ENCODE data around the gene HOXD1.

HOXD1 gene

DNA sequence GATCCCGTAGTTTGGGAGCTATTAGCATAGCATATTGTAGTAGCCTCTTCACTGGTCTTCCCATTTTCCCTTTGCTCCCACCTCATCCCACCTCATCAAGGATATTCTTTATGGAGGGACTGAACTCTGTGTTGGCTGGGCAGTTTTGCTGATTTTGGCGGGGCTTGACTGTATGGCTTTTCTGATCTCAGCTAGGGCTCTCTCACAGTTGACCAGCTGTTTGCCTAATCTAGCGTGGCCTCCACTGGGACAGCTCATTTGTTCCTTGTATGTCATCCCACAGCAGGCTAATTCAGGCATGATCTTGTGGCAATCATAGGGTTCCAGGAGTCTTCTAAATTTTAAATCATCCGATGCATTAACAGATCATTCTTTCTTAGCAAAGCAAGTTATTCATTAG lies 50.6 kb downstream of the HOXD1 start:
- no peak overlapping the region for H3K18ac ChIP-seq (ENCODE audit: low read depth in 1 of 2, low read length in 2 of 2)
- H2AFZ ChIP-seq (ENCODE audit: low read depth, low read length) = no peak overlapping the region
- no peak overlapping the region for H2BK15ac ChIP-seq (ENCODE audit: low read depth, poor library complexity, severe bottlenecking)
- no peak overlapping the region for H2BK5ac ChIP-seq (ENCODE audit: low read depth, low read length, poor library complexity, severe bottlenecking)
- H3K4ac ChIP-seq (ENCODE audit: low read depth in 1 of 2, low read length in 2 of 2) = no peak overlapping the region
- H3K27ac ChIP-seq (ENCODE audit: low read length, poor library complexity, severe bottlenecking) = no peak overlapping the region
- H3K14ac ChIP-seq (ENCODE audit: low read length in 2 of 2) = no peak overlapping the region
- no peak overlapping the region for H3K4me2 ChIP-seq (ENCODE audit: low read length, poor library complexity, severe bottlenecking)
- H3K4me3 ChIP-seq (ENCODE audit: insufficient read depth in 1 of 2, low read depth in 1 of 2, low read length in 2 of 2) = no peak overlapping the region
- DNase-seq = no peak
- no peak overlapping the region for H4K91ac ChIP-seq (ENCODE audit: low read length)
- H3K36me3 ChIP-seq (ENCODE audit: control insufficient read depth in 1 of 2, insufficient read depth in 2 of 2, low read depth in 1 of 2, low read length in 2 of 2) = no peaks in the 10 kb centered on the region
- H2AK5ac ChIP-seq (ENCODE audit: low read length, severe bottlenecking) = no peak overlapping the region
- H3K23ac ChIP-seq (ENCODE audit: low read length in 2 of 2) = no peak overlapping the region
- H3K4me1 ChIP-seq (ENCODE audit: control insufficient read depth, insufficient read depth, low read depth, low read length) = no peaks in the 10 kb centered on the region
- H3K9me3 ChIP-seq (ENCODE audit: control insufficient read depth, low read length) = no peaks in the 10 kb centered on the region
- H3K9ac ChIP-seq (ENCODE audit: low read length) = no peak overlapping the region
- H4K8ac ChIP-seq (ENCODE audit: low read length) = no peak overlapping the region
- WGBS = 87% methylated on average over 3 of the region's 4 CpGs
- no peak overlapping the region for H2BK12ac ChIP-seq (ENCODE audit: low read length in 2 of 2)
- no peaks in the 10 kb centered on the region for H3K79me1 ChIP-seq (replicated peaks; ENCODE audit: low read length, poor library complexity, severe bottlenecking)
- H2BK120ac ChIP-seq (ENCODE audit: low read depth, low read length) = no peak overlapping the region
- no peaks in the 10 kb centered on the region for H3K27me3 ChIP-seq (ENCODE audit: control insufficient read depth in 1 of 2, insufficient read depth in 1 of 2, low read length in 2 of 2)

DNA sequence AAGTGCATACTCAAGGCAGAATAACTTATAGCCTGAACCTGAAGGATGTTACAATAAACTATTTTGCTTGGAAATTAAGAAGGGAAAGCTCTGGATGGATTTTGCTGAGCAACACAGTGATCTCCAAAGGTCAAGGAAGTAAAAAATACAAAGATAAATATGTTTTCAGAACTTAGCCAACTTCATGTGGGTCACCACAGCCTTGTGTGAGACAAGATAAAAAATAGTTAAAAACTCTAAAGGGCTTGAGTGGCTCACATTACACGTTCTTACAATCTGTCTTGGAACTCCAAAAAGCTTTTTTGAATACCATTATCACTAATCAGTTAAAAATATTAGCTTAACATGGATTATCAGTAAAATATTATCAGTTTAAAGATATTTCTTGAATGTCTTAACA lies 51.8 kb downstream of the HOXD1 start:
- H4K91ac ChIP-seq (ENCODE audit: low read length) = no peak overlapping the region
- H2BK15ac ChIP-seq (ENCODE audit: low read depth, poor library complexity, severe bottlenecking) = no peak overlapping the region
- no peaks in the 10 kb centered on the region for H3K27me3 ChIP-seq (ENCODE audit: control insufficient read depth in 1 of 2, insufficient read depth in 1 of 2, low read length in 2 of 2)
- no peak overlapping the region for H4K8ac ChIP-seq (ENCODE audit: low read length)
- no peak overlapping the region for H3K4me2 ChIP-seq (ENCODE audit: low read length, poor library complexity, severe bottlenecking)
- H3K27ac ChIP-seq (ENCODE audit: low read length, poor library complexity, severe bottlenecking) = no peak overlapping the region
- no peak overlapping the region for H3K4ac ChIP-seq (ENCODE audit: low read depth in 1 of 2, low read length in 2 of 2)
- H2BK5ac ChIP-seq (ENCODE audit: low read depth, low read length, poor library complexity, severe bottlenecking) = no peak overlapping the region
- H2BK120ac ChIP-seq (ENCODE audit: low read depth, low read length) = no peak overlapping the region
- H3K18ac ChIP-seq (ENCODE audit: low read depth in 1 of 2, low read length in 2 of 2) = no peak overlapping the region
- H2AFZ ChIP-seq (ENCODE audit: low read depth, low read length) = no peak overlapping the region
- H2AK5ac ChIP-seq (ENCODE audit: low read length, severe bottlenecking) = no peak overlapping the region
- no peak overlapping the region for H3K14ac ChIP-seq (ENCODE audit: low read length in 2 of 2)
- no peak overlapping the region for H3K9ac ChIP-seq (ENCODE audit: low read length)
- H3K36me3 ChIP-seq (ENCODE audit: control insufficient read depth in 1 of 2, insufficient read depth in 2 of 2, low read depth in 1 of 2, low read length in 2 of 2) = no peaks in the 10 kb centered on the region
- H3K79me1 ChIP-seq (replicated peaks; ENCODE audit: low read length, poor library complexity, severe bottlenecking) = no peaks in the 10 kb centered on the region
- H3K9me3 ChIP-seq (ENCODE audit: control insufficient read depth, low read length) = no peaks in the 10 kb centered on the region
- no peak overlapping the region for H2BK12ac ChIP-seq (ENCODE audit: low read length in 2 of 2)
- WGBS = no CpG with 5 or more reads among the region's 1 CpG
- no peak overlapping the region for H3K23ac ChIP-seq (ENCODE audit: low read length in 2 of 2)
- DNase-seq = no peak
- H3K4me3 ChIP-seq (ENCODE audit: insufficient read depth in 1 of 2, low read depth in 1 of 2, low read length in 2 of 2) = no peak overlapping the region
- H3K4me1 ChIP-seq (ENCODE audit: control insufficient read depth, insufficient read depth, low read depth, low read length) = no peaks in the 10 kb centered on the region

Small RNA genes within 50 kb of the gene (small RNA-seq; reads per million reads assigned to genes)
- 3,067 reads per million, percentile 99 among the genes with 10 or more reads in this experiment for gene MIR10B (ENCODE audit: low read depth)

Measured in mesenchymal stem cell (in vitro differentiated cells and primary cell).